RWPE1 (cell line): ENCODE measurements around the gene TYMP.

ENCODE experiments used
- CTCF ChIA-PET: fragments of 350-600 bp; sonication (Branson Sonifier 250); formaldehyde crosslinking; extraction: SDS; loops from one replicate; lab custom pipeline; 2021; lab: Yijun Ruan, JAX
- POLR2A ChIA-PET: fragments of 400-600 bp; formaldehyde crosslinking; extraction: SDS; loops from one replicate; lab custom pipeline; 2020; ENCODE audit warnings: antibody characterized with exemption; ENCODE audit not compliant: low non-redundant PET; lab: Yijun Ruan, JAX
- DNase-seq: peaks from one replicate; pipeline ENCODE4 v3.0.0; 2012; ENCODE audit warnings: low spot score
- H3K27ac ChIP-seq: fragments of 450-650 bp; 2 replicates; pipeline ENCODE4 v1.5.1; 2017
- CTCF ChIP-seq: fragments of 450-650 bp; conservative IDR thresholded peaks from 2 replicates; pipeline ENCODE4 v1.5.1; 2017; ENCODE audit warnings: low read depth, mild to moderate bottlenecking

TYMP gene

GRCh38 chr22:50517495-50518260 lies 12.1 kb downstream of the TYMP start:
- ChIA-PET POLR2A (no interaction called here), CTCF (no interaction called here)
- no peak for TF ChIP-seq CTCF
- H3K27ac ChIP-seq, result peak overlapping the region; percentile 16; the same call in 1 of the 2 replicates
- no peak for DNase-seq

- ChIA-PET CTCF (no interaction called here), POLR2A (no interaction called here)
- DNase-seq, result no peak
- 0 out of 2 replicates have a peak overlapping the region, but pooled peaks have one; percentile 11 for H3K27ac ChIP-seq
- no peak for TF ChIP-seq CTCF
Observed at GRCh38 chr22:50516891-50517290, 12.9 kb downstream of the TYMP start.

GRCh38 chr22:50516068-50516467 lies 13.7 kb downstream of the TYMP start:
- no peak for DNase-seq
- TF ChIP-seq CTCF, result no peak
- ChIA-PET POLR2A (no interaction called here), CTCF (no interaction called here)
- peak overlapping the region; percentile 11; the same call in 1 of the 2 replicates for H3K27ac ChIP-seq

GRCh38 chr22:50513175-50513574 lies 16.6 kb downstream of the TYMP start:
- ChIA-PET POLR2A (no interaction called here), CTCF (no interaction called here)
- TF ChIP-seq CTCF, result no peak

GRCh38 chr22:50508897-50509296 lies 20.9 kb downstream of the TYMP start:
- TF ChIP-seq CTCF, result no peak
- CTCF ChIA-PET, result no interaction called here
- DNase-seq, result no peak
- POLR2A ChIA-PET, result no interaction called here
- no peak overlapping the region for H3K27ac ChIP-seq

More at GRCh38 chr22:50513175-50513574, 16.6 kb downstream of the TYMP start:
- no peak overlapping the region for H3K27ac ChIP-seq
- no peak for DNase-seq

GRCh38 chr22:50507991-50508884 lies 21.6 kb downstream of the TYMP start, which contains the start of gene NCAPH2:
TSS of gene NCAPH2 (plus strand) at chr22:50508224. CDS start at chr22:50508338, 114 bp downstream.
- DNase-seq, result peak; percentile 99
- peak within 1 kb of the TSS; percentile 91 for H3K27ac ChIP-seq
- ChIA-PET CTCF (no interaction called here), POLR2A (interaction anchor here (0.6 to 0.8 kb wide), 3 partner anchors 15 to 55 kb away, joined by 4 to 5 read pairs (median 4); partner anchors contain the start of gene SCO2)
- TF ChIP-seq CTCF, result no peak
